Right renal pelvis (tissue), 4 donors: ENCODE measurements around the gene IFNL4. TPM values are rescaled to one million over a fixed set of nuclear protein-coding genes. Genes with fewer than 3 reads are reported as not detected.

Experiments
- DNase-seq, 4 donors: peaks; one replicate each; pipeline ENCODE4 v3.0.0-alpha.2; 2013; ENCODE audit warnings: low read depth in 4 of 4, low spot score in 3 of 4, missing footprints in 1 of 4
- polyA plus RNA-seq, 4 donors: library from polyadenylated mRNA; unstranded; fragments of 120-200 nt; gene quantifications; one replicate each; pipeline ENCODE4 v1.2.1, GENCODE V29; 2013; ENCODE audit not compliant: insufficient read length in 4 of 4

The IFNL4 gene
- polyA plus RNA-seq, 4 donors = 0.14 to 0.17 TPM; not detected in 2

DNA sequence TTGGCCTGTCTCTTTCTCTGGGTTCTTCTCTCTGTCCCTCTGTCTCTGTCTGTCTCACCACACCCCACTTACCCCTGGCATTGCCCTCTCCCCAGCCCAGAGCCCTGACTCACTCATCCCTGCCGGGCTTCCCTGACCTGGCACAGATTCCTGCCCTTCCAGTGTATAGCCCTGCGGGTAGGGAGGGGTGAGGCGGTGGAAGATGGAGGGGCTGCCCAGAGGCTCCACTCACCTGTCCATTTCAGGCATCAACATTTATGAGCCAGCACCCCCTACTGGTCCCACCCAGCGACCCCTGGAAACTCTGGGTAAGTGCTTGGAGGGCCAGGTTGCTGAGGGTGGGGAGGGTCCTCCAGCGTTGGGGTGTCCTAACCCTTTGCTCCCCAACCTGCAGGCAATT lies 50.8 kb downstream of the IFNL4 start:
- no peak for DNase-seq

DNA sequence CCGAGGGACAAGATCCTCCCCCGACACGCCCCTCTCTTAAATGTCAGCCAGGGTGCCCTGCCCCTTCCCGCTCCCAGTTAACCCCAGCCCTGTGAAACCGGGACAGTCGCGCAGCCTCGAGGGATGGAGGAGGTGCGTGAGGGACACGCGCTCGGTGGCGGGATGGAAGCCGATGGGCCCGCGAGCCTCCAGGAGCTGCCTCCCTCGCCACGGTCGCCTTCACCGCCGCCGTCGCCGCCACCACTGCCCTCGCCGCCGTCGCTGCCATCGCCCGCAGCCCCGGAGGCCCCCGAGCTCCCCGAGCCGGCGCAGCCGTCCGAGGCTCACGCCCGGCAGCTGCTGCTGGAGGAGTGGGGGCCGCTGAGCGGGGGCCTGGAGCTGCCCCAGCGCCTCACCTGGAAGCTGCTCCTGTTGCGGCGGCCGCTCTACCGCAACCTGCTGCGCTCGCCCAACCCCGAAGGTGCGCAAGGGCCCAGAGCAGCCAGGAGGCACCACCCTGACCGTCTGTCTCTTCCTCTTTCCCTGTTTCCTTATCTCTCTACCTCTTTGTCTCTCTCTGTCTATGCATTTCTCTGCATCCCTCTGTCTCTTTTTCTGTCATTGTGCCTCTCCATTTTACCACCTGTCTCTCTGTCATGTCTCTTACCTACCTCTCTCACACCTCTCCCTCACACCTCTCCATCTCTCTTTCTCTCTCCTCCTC lies 51.6 kb downstream of the IFNL4 start, which contains the start of gene NCCRP1:
Gene NCCRP1, plus strand, starts transcription at position 105 of the 703 bp plus-strand sequence. Its CDS starts 19 bp downstream, at position 124.
- no peak for DNase-seq

DNA sequence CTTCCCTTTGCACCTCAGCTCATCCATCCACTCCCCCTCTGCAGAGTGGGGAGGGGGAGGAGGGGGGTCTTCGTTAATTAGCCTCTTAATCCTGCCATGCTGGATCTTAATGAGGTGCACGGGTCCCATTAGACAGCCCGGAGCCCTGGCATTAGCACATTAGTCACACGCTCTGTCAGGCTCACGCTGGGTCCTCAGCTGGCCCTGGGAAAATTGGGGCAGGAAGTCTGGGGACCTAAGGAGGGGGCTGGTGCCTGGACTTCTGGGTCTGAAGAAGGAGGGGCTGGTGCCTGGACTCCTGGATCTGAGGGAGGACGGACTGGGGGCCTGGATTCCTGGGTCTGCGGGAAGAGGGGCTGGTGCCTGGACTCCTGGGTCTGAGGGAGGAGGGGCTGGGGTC lies 52.3 kb downstream of the IFNL4 start:
- no peak for DNase-seq

Other genes starting within 250 kb of the IFNL4 start
- gene FBXO27, start 216.3 kb downstream of the IFNL4 start, polyA plus RNA-seq = 1 to 10 TPM; 6.0 to 8.7 (median 7.2) TPM
- gene ACP7, start 164.5 kb downstream of the IFNL4 start, polyA plus RNA-seq = under 1 TPM; 0.27 to 0.65 (median 0.50) TPM
- 10 to 100 TPM; 53.9 to 78.8 (median 56.0) TPM for gene PAK4, start 123.1 kb downstream of the IFNL4 start, polyA plus RNA-seq
- 1 to 10 TPM in 3 of 4 donors, under 1 TPM in 1; 0.93 to 4.7 (median 1.6) TPM for gene NCCRP1, start 51.9 kb downstream of the IFNL4 start, polyA plus RNA-seq
- gene SYCN, start 44.6 kb downstream of the IFNL4 start, polyA plus RNA-seq = not detected
- gene IFNL3, start 3.9 kb downstream of the IFNL4 start, polyA plus RNA-seq = under 1 TPM in 1 of 4 donors, not detected in 3; 0.10 TPM
- gene IFNL2, start 19.5 kb upstream of the IFNL4 start, polyA plus RNA-seq = not detected
- gene IFNL1, start 47.6 kb upstream of the IFNL4 start, polyA plus RNA-seq = not detected
- gene LRFN1, start 72.0 kb upstream of the IFNL4 start, polyA plus RNA-seq = 1 to 10 TPM; 1.4 to 2.5 (median 1.7) TPM
- 10 to 100 TPM; 24.6 to 29.2 (median 25.3) TPM for gene GMFG, start 87.2 kb upstream of the IFNL4 start, polyA plus RNA-seq
- 100 to 1,000 TPM; 106 to 136 (median 107) TPM for gene SAMD4B, start 93.6 kb upstream of the IFNL4 start, polyA plus RNA-seq
- gene PAF1, start 142.2 kb upstream of the IFNL4 start, polyA plus RNA-seq = 10 to 100 TPM; 66.5 to 70.6 (median 68.6) TPM
- gene MED29, start 142.5 kb upstream of the IFNL4 start, polyA plus RNA-seq = 10 to 100 TPM; 41.5 to 48.2 (median 43.1) TPM
- gene ZFP36, start 158.0 kb upstream of the IFNL4 start, polyA plus RNA-seq = 10 to 100 TPM; 20.3 to 59.1 (median 38.2) TPM
- gene PLEKHG2, start 163.8 kb upstream of the IFNL4 start, polyA plus RNA-seq = 10 to 100 TPM; 62.9 to 89.6 (median 84.1) TPM
- gene RPS16, start 187.1 kb upstream of the IFNL4 start, polyA plus RNA-seq = 1,000 to 10,000 TPM; 1,088 to 1,343 (median 1,270) TPM
- gene SUPT5H, start 196.7 kb upstream of the IFNL4 start, polyA plus RNA-seq = 100 to 1,000 TPM; 124 to 139 (median 138) TPM
- gene TIMM50, start 232.0 kb upstream of the IFNL4 start, polyA plus RNA-seq = 10 to 100 TPM; 69.7 to 81.3 (median 73.9) TPM